Endothelial cell of umbilical vein (primary cell): ENCODE results near the gene FILIP1. TPM values are rescaled to one million over a fixed set of nuclear protein-coding genes. Genes with fewer than 3 reads are reported as not detected.

Experiments used
- BruUV-seq: library from RNA; stranded (reverse); fragments of 400-500 nt; replicated peaks from 2 replicates; lab custom pipeline; 2021; lab: Mats Ljungman, UMichigan
- CTCF ChIA-PET: fragments of 300-600, 350-600 bp; sonication (Branson Sonifier 250); formaldehyde crosslinking; loops from one replicate; lab custom pipeline; 2021; ENCODE audit warnings: antibody characterized with exemption, inconsistent platforms; lab: Charles Lee
- POLR2A ChIA-PET: fragments of 300-600, 350-600 bp; sonication (Branson Sonifier 250); formaldehyde crosslinking; loops from one replicate; lab custom pipeline; 2021; ENCODE audit warnings: antibody characterized with exemption, inconsistent platforms; lab: Charles Lee
- DNase-seq: peaks from one replicate; pipeline ENCODE4 v3.0.0-alpha.2; 2011; ENCODE audit warnings: low read depth, low spot score
- FAIRE-seq: peaks from 2 replicates; lab custom pipeline; 2011; peaks lifted over from hg19 to GRCh38; lab: Jason Lieb, UNC
- H2AFZ ChIP-seq: 2 replicates; pipeline ENCODE4 v1.6.0; 2012; ENCODE audit warnings: low read depth, low read length, control low read depth, inconsistent platforms
- H3K27ac ChIP-seq: 2 replicates; pipeline ENCODE4 v1.5.1; 2011; ENCODE audit warnings: low read depth, mild to moderate bottlenecking, control low read depth, low read length, moderate library complexity; ENCODE audit not compliant: insufficient read depth
- H3K27me3 ChIP-seq, 2 experiments: 2 replicates each; pipeline versions ENCODE4 v1.6.0 to v1.6.1; 2011; ENCODE audit warnings: low read length in 2 of 2, mixed read lengths in 1 of 2; ENCODE audit not compliant: control insufficient read depth in 2 of 2, insufficient read depth in 2 of 2
- H3K36me3 ChIP-seq, 2 experiments: 2 replicates in 1 of 2; 3 replicates in 1 of 2; pipeline ENCODE4 v1.5.1; 2011; ENCODE audit warnings: low read length in 2 of 2, mild to moderate bottlenecking in 1 of 2, moderate library complexity in 1 of 2; ENCODE audit not compliant: control insufficient read depth in 2 of 2, insufficient read depth in 2 of 2; ENCODE audit errors: extremely low read depth in 1 of 2
- H3K4me1 ChIP-seq: 3 replicates; pipeline ENCODE4 v1.5.1; 2011; ENCODE audit warnings: mild to moderate bottlenecking, low read length; ENCODE audit not compliant: control insufficient read depth, insufficient read depth; ENCODE audit errors: extremely low read depth
- H3K4me2 ChIP-seq: 2 replicates; pipeline ENCODE4 v1.6.1; 2011; ENCODE audit warnings: low read length, control low read depth, mixed read lengths; ENCODE audit not compliant: insufficient read depth
- H3K4me3 ChIP-seq, 3 experiments: fragments of 200-600 bp in 1 of 3; sonication (generic), shearing (Covaris generic) in 1 of 3; replicated peaks in 1 of 3; 2 replicates each; pipeline ENCODE4 v1.5.1; 2011 to 2016; ENCODE audit warnings: control low read depth in 3 of 3, low read length in 3 of 3, mild to moderate bottlenecking in 2 of 3, inconsistent platforms in 1 of 3, low read depth in 1 of 3, moderate library complexity in 1 of 3; ENCODE audit not compliant: insufficient read depth in 1 of 3
- H3K79me2 ChIP-seq: 2 replicates; pipeline ENCODE4 v1.6.0; 2012; ENCODE audit warnings: low read length, inconsistent platforms; ENCODE audit not compliant: control insufficient read depth, insufficient read depth
- H3K9ac ChIP-seq: replicated peaks from 2 replicates; pipeline ENCODE3; 2011; ENCODE audit warnings: low read length, control low read depth; ENCODE audit not compliant: insufficient read depth; ENCODE audit errors: extremely low read depth
- H3K9me1 ChIP-seq: replicated peaks from 3 replicates; pipeline ENCODE4 v1.6.0; 2011; ENCODE audit warnings: mild to moderate bottlenecking, low read length; ENCODE audit not compliant: control insufficient read depth, insufficient read depth; ENCODE audit errors: extremely low read depth
- H3K9me3 ChIP-seq: replicated peaks from 2 replicates; pipeline ENCODE4 v1.5.1; 2012; ENCODE audit warnings: low read length, inconsistent platforms; ENCODE audit not compliant: control insufficient read depth, insufficient read depth
- H4K20me1 ChIP-seq: replicated peaks from 2 replicates; pipeline ENCODE3; 2011; ENCODE audit warnings: mild to moderate bottlenecking, low read length; ENCODE audit not compliant: control insufficient read depth, insufficient read depth; ENCODE audit errors: extremely low read depth
- EZH2 ChIP-seq: IDR thresholded peaks from 2 replicates; pipeline ENCODE4 v1.6.1; 2012; ENCODE audit warnings: borderline replicate concordance, low read depth, mild to moderate bottlenecking, moderate library complexity, low read length, inconsistent platforms; ENCODE audit not compliant: severe bottlenecking
- FOS ChIP-seq: IDR thresholded peaks from 2 replicates; pipeline ENCODE4 v1.6.1; 2011; ENCODE audit warnings: mild to moderate bottlenecking, low read length, moderate library complexity, borderline replicate concordance; ENCODE audit not compliant: insufficient read depth
- GATA2 ChIP-seq: IDR thresholded peaks from 2 replicates; pipeline ENCODE4 v1.7.0; 2011; ENCODE audit warnings: low read depth, mild to moderate bottlenecking, moderate library complexity, mixed read lengths, low read length; ENCODE audit not compliant: insufficient read length, insufficient read depth
- JUN ChIP-seq: IDR thresholded peaks from 2 replicates; pipeline ENCODE4 v1.6.1; 2011; ENCODE audit warnings: borderline replicate concordance, low read depth; ENCODE audit not compliant: insufficient read length, insufficient read depth
- MAX ChIP-seq: IDR thresholded peaks from 2 replicates; pipeline ENCODE4 v1.6.1; 2011; ENCODE audit not compliant: insufficient read depth, insufficient read length
- MYC ChIP-seq: IDR thresholded peaks from one replicate; pipeline ENCODE4 v1.6.1; 2011; ENCODE audit warnings: mild to moderate bottlenecking, low read depth, low read length
- POLR2A ChIP-seq: IDR thresholded peaks from 2 replicates; pipeline ENCODE4 v1.6.1; 2012; ENCODE audit warnings: low read depth, mild to moderate bottlenecking, control low read depth, low read length
- POLR2AphosphoS5 ChIP-seq: IDR thresholded peaks from 2 replicates; pipeline ENCODE4 v1.6.1; 2012; ENCODE audit warnings: low read depth, mild to moderate bottlenecking, control low read depth, low read length, moderate library complexity; ENCODE audit not compliant: insufficient read depth
- dilution Hi-C: fragments of 300-500 bp; cut with MboI; formaldehyde crosslinking; loops from one replicate; pipeline ENCODE4 v1.15.0; 2019; ENCODE audit warnings: low sequenced_read_pairs; ENCODE audit not compliant: extremely low pct_ligation_motif_present
- intact Hi-C: fragments of 100-400 bp; cut with micrococcal nuclease; formaldehyde crosslinking; loops from one replicate; pipeline ENCODE4 v1.10.0; 2022
- polyA plus RNA-seq, 4 experiments: library from polyadenylated mRNA; depleted of rRNA in 3 of 4; stranded (reverse) in 3 of 4; unstranded in 1 of 4; fragments of >200 nt; gene quantifications; 2 replicates each; pipeline versions ENCODE4 v1.2.1 to v1.2.3, GENCODE V29; 2011 to 2012; ENCODE audit warnings: missing spikeins in 1 of 4
- total RNA-seq: library from RNA; stranded (reverse); gene quantifications from 2 replicates; pipeline ENCODE4 v1.2.3, GENCODE V29; 2021
- TF ChIP-seq, protein P1 (sequence below), 2 donors: IDR thresholded peaks; 1 replicate in 1 of 2; 2 replicates in 1 of 2; pipeline ENCODE4 v1.5.1; 2011; ENCODE audit warnings: low read length in 2 of 2, mild to moderate bottlenecking in 2 of 2, moderate library complexity in 2 of 2, control low read depth in 1 of 2, inconsistent platforms in 1 of 2, low read depth in 1 of 2; ENCODE audit not compliant: insufficient read depth in 1 of 2; ENCODE audit errors: extremely low read depth in 1 of 2

Gene FILIP1
- total and polyA plus RNA-seq, 2 donors (not counting 3 experiments of a cell fraction or from before 2014, with no cell fraction given) = 2.8 to 13.7 TPM

DNA sequence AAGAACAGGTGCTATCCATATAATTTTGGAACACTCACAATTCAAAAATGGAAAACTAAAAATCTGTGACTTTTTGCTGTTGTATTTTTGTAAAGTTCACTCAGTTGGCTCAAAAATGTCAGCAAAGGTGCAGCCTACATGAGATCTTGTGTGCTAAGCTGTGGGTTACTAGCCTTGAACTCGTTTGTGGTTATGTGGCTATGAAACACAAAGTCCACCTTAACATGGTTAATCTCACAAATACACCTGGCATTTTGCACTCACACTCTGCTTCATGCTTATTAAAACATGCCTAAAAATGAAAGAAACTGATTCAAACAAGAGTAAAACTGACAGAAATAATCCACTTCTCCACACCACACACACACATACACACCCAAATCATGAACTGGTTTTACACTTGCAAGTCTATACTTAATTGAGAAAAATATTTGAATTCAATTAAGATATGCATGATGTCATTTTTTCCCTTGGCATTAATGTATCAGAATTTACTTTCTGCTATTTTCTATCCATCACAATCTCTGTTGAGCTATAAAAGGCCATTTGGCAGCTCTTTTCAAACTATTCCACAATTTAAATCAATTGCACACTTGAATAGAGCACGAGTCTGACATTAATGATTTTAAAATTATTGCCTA is 186.1 kb downstream of the FILIP1 start:
- no peak for TF ChIP-seq FOS
- no peak for TF ChIP-seq MYC
- TF ChIP-seq MAX = no peak
- TF ChIP-seq POLR2AphosphoS5 = no peak
- no peak for TF ChIP-seq GATA2
- TF ChIP-seq POLR2A = no peak
- no peak for TF ChIP-seq JUN
- TF ChIP-seq EZH2 = no peak
- TF ChIP-seq, protein P1, sequence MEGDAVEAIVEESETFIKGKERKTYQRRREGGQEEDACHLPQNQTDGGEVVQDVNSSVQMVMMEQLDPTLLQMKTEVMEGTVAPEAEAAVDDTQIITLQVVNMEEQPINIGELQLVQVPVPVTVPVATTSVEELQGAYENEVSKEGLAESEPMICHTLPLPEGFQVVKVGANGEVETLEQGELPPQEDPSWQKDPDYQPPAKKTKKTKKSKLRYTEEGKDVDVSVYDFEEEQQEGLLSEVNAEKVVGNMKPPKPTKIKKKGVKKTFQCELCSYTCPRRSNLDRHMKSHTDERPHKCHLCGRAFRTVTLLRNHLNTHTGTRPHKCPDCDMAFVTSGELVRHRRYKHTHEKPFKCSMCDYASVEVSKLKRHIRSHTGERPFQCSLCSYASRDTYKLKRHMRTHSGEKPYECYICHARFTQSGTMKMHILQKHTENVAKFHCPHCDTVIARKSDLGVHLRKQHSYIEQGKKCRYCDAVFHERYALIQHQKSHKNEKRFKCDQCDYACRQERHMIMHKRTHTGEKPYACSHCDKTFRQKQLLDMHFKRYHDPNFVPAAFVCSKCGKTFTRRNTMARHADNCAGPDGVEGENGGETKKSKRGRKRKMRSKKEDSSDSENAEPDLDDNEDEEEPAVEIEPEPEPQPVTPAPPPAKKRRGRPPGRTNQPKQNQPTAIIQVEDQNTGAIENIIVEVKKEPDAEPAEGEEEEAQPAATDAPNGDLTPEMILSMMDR (IDR thresholded peaks at IDR 0.05; ENCODE audit: extremely low read depth in 1 of 2, insufficient read depth in 1 of 2, low read depth in 1 of 2, low read length in 2 of 2) = no peak
- H3K4me1 ChIP-seq = peaks cover 3% of the 10 kb centered on the region
- intact Hi-C loops (no loop called here), dilution Hi-C loops (loop anchor here (25.0 kb wide), 1 partner anchor 230 kb away; no protein-coding TSS in a partner anchor)
- BruUV-seq = no TSS peak
- ChIA-PET CTCF (interaction anchor here (1.6 kb wide), 1 partner anchor 10 kb away, joined by 4 read pairs; no protein-coding TSS in a partner anchor), POLR2A (no interaction called here)
- H2AFZ ChIP-seq = no peak overlapping the region
- no peaks in the 10 kb centered on the region for H3K79me2 ChIP-seq
- H3K4me2 ChIP-seq = no peak overlapping the region
- H3K4me3 ChIP-seq = no peak overlapping the region
- FAIRE-seq (no peak), DNase-seq (no peak)
- no peaks in the 10 kb centered on the region for H3K9me3 ChIP-seq
- no peak overlapping the region for H3K27ac ChIP-seq
- H4K20me1 ChIP-seq = no peaks in the 10 kb centered on the region
- no peaks in the 10 kb centered on the region for H3K36me3 ChIP-seq
- H3K9me1 ChIP-seq = no peaks in the 10 kb centered on the region
- no peak overlapping the region for H3K9ac ChIP-seq
- H3K27me3 ChIP-seq = peaks cover 0 to 2% of the 10 kb centered on the region in 2 experiments
